HG03521 (cell line): ENCODE data around the gene EXD2.
"Not testable (repeated sequence)": the region's sequence is repeated elsewhere in the genome, so short reads cannot be mapped to it uniquely, and the experiment has no call there.

ENCODE experiments used
- ATAC-seq: cut with Tn5 transposase; IDR thresholded peaks from one replicate; pipeline ENCODE4 v1.9.1; 2021; ENCODE audit warnings: mild to moderate bottlenecking, moderate library complexity; ENCODE audit not compliant: unreplicated experiment

Gene EXD2

GRCh38 chr14:69275331-69275730, 84.0 kb downstream of the EXD2 start:
- no peak for ATAC-seq

DNA sequence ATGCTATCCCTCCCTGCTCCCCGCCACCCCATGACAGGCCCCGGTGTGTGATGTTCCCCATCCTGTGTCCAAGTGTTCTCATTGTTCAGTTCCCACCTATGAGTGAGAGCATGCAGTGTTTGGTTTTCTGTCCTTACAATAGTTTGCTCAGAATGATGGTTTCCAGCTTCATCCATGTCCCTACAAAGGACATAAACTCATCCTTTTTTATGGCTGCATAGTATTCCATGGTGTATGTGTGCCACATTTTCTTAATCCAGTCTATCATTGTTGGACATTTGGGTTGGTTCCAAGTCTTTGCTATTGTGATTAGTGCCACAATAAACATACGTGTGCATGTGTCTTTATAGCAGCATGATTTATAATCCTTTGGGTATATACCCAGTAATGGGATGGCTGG, 86.1 kb downstream of the EXD2 start:
- ATAC-seq = not testable (repeated sequence)

DNA sequence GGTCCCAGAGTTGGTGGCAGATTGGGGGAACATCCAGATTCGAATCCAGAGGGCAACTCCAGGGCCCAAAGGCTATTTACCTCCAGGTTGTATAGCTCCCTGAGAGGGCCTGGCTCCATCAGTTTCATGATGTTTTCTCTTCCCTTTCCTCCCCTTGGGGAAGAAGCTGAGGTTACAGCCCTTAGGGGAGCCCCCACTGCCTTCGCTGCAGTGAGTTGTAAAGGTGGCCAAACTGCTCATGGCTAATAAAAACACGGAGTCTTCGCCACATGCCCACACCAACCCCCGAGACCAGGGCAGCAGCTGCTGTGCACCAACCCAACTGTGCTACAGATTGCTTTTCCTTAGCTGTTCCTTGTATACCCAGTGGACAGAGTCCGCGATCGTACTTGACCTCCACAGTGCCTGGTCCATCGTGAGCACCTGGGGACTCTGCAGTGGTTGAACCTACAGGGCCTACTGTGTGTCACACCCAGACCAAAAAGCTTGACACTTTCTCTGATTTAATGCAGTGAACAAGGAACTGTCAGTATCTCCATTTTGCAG, 89.5 kb downstream of the EXD2 start:
- ATAC-seq = no peak

GRCh38 chr14:69281450-69282169, 90.3 kb downstream of the EXD2 start:
- no peak for ATAC-seq

GRCh38 chr14:69282448-69282847, 91.2 kb downstream of the EXD2 start:
- ATAC-seq = no peak

- ATAC-seq = no peak
Observed at GRCh38 chr14:69284170-69284569, 92.9 kb downstream of the EXD2 start.

DNA sequence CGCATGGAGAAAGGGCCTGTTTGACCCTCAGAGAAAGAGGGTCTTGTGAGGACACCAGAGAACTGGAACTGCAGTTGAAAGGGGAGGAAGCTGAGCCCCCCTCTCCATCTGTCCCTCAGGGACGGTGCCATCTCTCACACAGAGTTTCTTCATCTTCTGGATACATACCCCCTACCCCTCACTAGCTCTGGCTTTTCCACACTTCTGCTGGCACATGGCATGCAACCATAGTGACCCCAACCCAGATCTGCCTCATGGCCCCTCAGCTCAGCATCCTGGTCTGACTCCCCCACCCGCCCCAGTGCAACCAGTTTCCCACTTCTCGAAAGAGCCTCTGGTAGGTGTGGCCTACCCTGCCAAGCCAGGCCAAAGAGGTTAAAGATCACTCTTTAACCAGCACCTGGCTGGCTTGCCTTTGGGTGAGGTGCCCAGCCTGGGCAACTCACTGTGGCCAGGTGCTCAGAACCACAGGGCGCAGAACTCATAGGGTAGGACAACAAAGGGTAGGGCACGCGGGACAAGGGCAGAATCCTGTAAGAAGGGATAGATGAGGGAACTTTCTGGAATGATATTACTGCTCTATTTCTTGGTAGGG, 94.5 kb downstream of the EXD2 start:
- no peak for ATAC-seq

DNA sequence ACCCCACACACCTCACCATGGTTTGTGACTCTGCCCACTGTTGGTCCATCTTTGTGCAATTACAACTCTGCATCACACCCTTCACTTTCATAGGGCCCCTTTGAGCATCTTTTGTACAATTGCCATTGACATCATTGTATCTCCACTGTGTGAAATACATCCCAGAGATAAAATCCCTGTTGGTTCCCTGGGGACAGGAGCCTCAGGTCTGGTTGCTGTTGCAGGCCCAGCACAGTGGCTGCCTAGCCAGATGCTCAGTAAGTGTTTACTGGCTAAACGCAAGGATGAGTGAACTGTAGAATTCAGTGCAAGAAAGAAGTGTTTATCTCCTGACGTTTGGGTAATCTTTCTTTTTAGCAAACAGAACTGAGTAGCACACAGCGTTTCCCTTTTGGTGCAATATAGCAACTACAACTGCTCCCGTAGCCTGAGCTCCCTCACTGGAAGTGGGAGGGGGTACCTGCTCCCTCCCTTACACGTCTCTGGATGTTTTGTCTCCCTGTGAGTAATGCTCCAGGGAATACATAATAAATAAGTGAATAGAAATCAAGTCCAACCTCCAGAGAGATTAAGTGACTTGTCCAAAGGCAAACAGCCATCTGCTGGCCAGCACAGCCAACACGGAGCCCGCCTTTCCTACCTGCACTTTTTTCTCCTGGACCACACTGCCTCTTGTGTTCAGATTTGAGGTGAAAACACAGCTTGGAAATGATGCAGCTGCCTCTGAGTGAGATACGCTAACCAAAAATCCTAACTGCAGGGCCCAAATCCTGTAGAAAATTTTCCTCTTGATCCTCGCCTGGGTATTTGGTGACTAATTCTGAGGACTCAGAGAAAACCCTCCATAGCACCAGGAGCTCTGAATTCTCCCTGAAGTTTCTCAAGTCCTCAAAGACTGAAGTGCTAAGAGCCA, 96.1 kb downstream of the EXD2 start:
- ATAC-seq = no peak

DNA sequence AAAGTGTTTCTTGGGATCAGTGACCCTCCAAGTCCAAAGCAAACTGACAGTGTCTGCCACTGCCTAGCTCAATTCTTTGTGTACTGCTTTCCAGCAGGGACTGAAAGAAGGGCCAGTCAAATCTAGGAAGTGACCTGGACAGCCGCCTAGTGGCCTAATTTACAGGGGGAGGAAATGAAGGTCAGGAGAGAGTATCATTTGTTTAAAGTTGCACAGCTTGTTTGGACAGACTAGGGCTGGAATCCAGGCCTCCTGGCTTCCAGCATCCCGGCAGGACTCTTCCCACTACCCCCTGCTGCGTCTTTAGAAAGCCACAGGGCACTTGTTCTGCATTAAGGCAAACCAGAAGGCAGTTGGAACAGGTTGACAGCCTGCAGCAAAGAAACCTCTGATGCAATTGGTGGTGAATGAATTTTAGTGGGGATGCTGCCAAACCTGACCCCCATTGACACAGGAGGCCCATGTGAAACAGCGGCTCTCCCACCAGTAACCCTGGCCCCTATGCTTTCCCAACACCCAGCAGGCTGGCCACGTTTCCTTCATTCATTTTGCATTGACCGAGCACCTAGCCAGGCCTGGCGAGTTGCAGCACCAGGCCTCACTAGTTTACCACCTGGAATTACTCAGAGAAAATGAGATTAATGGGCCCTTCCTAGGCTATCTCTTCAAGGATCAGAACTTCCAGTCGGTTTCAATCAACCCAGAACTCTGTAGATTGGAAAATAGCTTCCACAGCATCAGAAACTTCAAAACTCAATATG, 96.9 kb downstream of the EXD2 start:
- ATAC-seq = no peak

GRCh38 chr14:69288956-69289705, 97.8 kb downstream of the EXD2 start:
- no peak for ATAC-seq

GRCh38 chr14:69289811-69290520, 98.7 kb downstream of the EXD2 start:
- ATAC-seq = no peak

DNA sequence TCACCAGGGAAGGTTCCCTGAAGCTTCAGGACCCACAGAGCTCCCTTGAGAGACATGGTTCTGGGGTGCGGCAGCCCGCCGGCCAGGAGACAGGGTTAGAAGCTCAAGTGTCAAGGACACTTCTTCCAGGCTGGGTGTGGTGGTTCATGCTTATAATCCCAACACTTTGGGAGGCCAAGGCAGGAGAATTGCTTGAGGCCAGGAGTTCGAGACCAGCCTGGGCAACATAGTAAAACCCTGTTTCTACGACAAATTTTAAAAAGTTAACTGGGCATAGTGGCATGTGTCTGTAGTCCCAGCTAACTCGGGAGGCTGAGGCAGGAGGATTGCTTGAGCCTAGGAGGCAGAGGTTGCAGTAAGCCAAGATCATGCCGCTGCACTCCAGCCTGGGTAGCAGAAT, 99.6 kb downstream of the EXD2 start:
- not testable (repeated sequence) for ATAC-seq

- ATAC-seq = no peak
Observed at GRCh38 chr14:69291396-69291795, 100.1 kb downstream of the EXD2 start.

DNA sequence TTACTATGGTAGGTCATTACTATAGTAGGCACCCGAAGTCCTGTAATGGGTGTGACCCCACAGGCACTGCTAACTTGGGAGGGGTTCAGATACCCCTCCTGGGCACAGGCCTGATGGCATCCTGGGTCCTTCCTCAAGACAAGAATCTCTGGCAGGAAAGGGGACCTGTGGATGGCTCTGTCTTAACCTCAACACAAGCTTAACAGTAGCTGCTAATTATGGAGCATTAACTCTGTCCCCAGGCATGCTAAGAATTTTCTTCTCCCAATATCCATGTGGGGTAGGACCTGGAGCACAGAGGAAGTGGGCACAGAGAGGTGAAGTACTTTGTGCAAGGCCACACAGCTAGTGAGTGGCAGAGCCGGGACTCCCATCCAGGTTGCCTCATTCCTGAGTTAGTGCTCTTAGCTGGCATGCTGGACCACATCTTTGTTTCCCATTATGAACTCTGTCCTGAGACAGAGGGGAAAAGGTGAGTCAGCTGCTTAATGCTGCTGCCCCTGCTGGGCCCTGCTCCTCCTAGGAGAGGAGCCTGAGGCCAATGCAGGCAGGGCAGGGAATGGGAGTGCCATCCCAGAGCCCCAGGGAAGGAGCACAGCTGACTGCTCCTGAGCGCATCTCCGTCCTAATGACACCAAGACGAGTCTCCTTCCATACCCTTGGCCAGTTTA, 100.7 kb downstream of the EXD2 start:
- ATAC-seq = no peak
